Osteocyte (in vitro differentiated cells): ENCODE data around the gene NR2F1-AS1. TPM values are rescaled to one million over a fixed set of nuclear protein-coding genes. Genes with fewer than 3 reads are reported as not detected.
A peak's percentile ranks its signal among the peaks of the same experiment; 100 is the strongest.

Source experiments
- DNase-seq: peaks from one replicate; pipeline ENCODE4 v3.0.0; 2021; ENCODE audit warnings: mixed read lengths; ENCODE audit not compliant: unreplicated experiment; ENCODE audit errors: extremely low spot score
- H3K27ac Mint-ChIP-seq: one replicate; pipeline ENCODE4 v1.8.0; 2021; ENCODE audit warnings: mild to moderate bottlenecking, mixed read lengths; ENCODE audit not compliant: unreplicated experiment
- H3K27me3 Mint-ChIP-seq: one replicate; pipeline ENCODE4 v1.8.0; 2021; ENCODE audit warnings: mixed read lengths; ENCODE audit not compliant: unreplicated experiment
- H3K36me3 Mint-ChIP-seq: one replicate; pipeline ENCODE4 v1.8.0; 2021; ENCODE audit warnings: mixed read lengths; ENCODE audit not compliant: unreplicated experiment
- H3K4me1 Mint-ChIP-seq: one replicate; pipeline ENCODE4 v1.8.0; 2021; ENCODE audit warnings: mixed read lengths; ENCODE audit not compliant: unreplicated experiment
- H3K4me3 Mint-ChIP-seq: one replicate; pipeline ENCODE4 v1.8.0; 2021; ENCODE audit warnings: mild to moderate bottlenecking, moderate library complexity, mixed read lengths; ENCODE audit not compliant: unreplicated experiment
- H3K9me3 Mint-ChIP-seq: one replicate; pipeline ENCODE4 v1.8.0; 2021; ENCODE audit warnings: mixed read lengths; ENCODE audit not compliant: unreplicated experiment
- total RNA-seq: library from RNA; stranded (reverse); gene quantifications from 2 replicates; pipeline ENCODE4 v1.2.1, GENCODE V29; 2021
- TF ChIP-seq, protein P1 (sequence below): fragments of 200-600 bp; sonication (generic); IDR thresholded peaks from 2 replicates; pipeline ENCODE4 v1.5.0; 2021; ENCODE audit warnings: antibody characterized with exemption, mild to moderate bottlenecking, moderate library complexity

The NR2F1-AS1 gene
- total RNA-seq, 1 donor from 2014 or later, result 40.9 TPM

DNA sequence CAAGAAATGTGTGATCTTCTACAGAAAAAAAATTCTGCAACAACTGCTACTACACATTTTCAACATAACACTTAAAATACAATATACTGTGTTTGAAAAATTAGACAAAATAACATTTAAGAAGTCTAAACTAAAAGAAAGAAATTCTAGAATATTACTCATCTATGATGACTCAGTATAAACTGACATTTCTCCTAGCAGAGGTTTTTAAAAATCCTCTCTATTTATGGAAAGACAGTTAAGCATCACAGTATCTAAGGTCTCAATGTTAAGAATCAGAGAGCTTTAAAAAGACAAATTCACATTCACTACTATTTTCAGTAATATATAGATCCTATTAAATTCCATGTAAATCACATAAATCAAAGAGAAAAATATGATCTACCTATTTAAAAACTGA is 61.3 kb downstream of the NR2F1-AS1 start:
- H3K36me3 Mint-ChIP-seq, result peaks cover 60% of the 10 kb centered on the region
- H3K27me3 Mint-ChIP-seq, result no peaks in the 10 kb centered on the region
- H3K27ac Mint-ChIP-seq, result peak overlapping the region; percentile 82
- TF ChIP-seq, protein P1, sequence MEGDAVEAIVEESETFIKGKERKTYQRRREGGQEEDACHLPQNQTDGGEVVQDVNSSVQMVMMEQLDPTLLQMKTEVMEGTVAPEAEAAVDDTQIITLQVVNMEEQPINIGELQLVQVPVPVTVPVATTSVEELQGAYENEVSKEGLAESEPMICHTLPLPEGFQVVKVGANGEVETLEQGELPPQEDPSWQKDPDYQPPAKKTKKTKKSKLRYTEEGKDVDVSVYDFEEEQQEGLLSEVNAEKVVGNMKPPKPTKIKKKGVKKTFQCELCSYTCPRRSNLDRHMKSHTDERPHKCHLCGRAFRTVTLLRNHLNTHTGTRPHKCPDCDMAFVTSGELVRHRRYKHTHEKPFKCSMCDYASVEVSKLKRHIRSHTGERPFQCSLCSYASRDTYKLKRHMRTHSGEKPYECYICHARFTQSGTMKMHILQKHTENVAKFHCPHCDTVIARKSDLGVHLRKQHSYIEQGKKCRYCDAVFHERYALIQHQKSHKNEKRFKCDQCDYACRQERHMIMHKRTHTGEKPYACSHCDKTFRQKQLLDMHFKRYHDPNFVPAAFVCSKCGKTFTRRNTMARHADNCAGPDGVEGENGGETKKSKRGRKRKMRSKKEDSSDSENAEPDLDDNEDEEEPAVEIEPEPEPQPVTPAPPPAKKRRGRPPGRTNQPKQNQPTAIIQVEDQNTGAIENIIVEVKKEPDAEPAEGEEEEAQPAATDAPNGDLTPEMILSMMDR, result no peak
- H3K4me3 Mint-ChIP-seq, result no peak overlapping the region
- H3K4me1 Mint-ChIP-seq, result peaks cover 24% of the 10 kb centered on the region
- no peak for DNase-seq
- peaks cover 29% of the 10 kb centered on the region for H3K9me3 Mint-ChIP-seq

DNA sequence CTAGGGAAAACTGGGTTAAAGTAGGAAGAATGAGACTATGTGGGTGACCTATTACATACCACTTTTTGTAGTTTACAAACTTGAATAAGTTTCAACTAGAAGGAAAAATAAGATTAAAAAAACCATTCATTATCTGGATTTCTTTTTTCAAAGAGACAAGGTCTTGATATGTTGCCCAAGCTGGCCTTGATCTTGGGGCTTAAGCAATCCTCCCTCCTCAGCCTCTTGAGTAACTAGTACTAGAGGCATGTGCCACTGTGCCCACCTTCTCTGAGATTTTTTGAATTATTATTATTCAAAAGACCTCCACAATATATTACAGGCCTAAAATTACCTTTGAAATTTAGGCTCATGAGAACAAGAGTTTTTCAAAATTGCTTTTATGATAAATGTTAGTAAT is 63.2 kb downstream of the NR2F1-AS1 start:
- Mint-ChIP-seq H3K27me3 (no peaks in the 10 kb centered on the region), H3K9me3 (peaks cover 17% of the 10 kb centered on the region), H3K4me1 (peaks cover 25% of the 10 kb centered on the region), H3K27ac (no peak overlapping the region), H3K36me3 (peaks cover 49% of the 10 kb centered on the region), H3K4me3 (no peak overlapping the region)
- TF ChIP-seq, protein P1, result no peak
- DNase-seq, result no peak

DNA sequence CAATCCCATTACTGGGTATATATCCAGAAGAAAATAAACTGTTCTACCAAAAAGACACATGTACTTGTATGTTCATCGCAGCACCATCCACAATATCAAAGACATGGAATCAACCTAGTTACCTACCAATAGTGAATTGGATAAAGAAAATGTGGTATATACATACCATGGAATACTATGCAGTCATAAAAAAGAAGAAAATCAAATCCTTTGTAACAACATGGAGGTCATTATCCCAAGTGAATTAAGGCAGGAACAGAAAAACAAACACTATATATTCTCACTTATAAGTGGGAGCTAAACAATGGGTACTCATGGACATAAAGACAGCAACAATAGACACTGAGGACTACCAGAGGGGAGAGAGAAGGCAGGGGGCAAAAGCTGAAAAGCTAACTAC is 67.7 kb downstream of the NR2F1-AS1 start:
- no peak overlapping the region for H3K4me3 Mint-ChIP-seq
- peak overlapping the region; percentile 2 for H3K27ac Mint-ChIP-seq
- no peaks in the 10 kb centered on the region for H3K9me3 Mint-ChIP-seq
- TF ChIP-seq, protein P1, result no peak
- DNase-seq, result no peak
- H3K27me3 Mint-ChIP-seq, result no peaks in the 10 kb centered on the region
- H3K36me3 Mint-ChIP-seq, result peaks cover 25% of the 10 kb centered on the region
- peaks cover 11% of the 10 kb centered on the region for H3K4me1 Mint-ChIP-seq

DNA sequence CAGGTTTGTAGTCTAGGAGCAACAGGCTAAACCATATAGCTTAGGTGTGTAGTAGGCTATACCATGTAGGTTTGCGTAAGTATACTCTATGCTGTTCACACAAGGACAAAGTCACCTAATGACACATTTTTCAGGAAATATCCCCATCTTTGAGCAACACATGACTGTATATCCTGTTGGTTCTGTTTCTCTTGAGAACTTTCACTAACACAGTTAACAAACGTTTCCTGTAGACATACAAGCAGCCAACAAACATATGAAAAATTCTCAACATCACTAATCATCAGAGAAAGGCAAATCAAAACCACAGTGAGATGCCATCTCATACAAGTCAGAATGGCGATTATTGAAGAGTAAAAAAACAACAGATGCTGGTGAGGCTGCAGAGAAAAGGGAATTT is 68.2 kb downstream of the NR2F1-AS1 start:
- Mint-ChIP-seq H3K36me3 (peaks cover 25% of the 10 kb centered on the region), H3K4me3 (no peak overlapping the region), H3K9me3 (no peaks in the 10 kb centered on the region), H3K27ac (peak overlapping the region; percentile 67), H3K4me1 (peaks cover 11% of the 10 kb centered on the region), H3K27me3 (no peaks in the 10 kb centered on the region)
- TF ChIP-seq, protein P1, result no peak
- DNase-seq, result no peak

DNA sequence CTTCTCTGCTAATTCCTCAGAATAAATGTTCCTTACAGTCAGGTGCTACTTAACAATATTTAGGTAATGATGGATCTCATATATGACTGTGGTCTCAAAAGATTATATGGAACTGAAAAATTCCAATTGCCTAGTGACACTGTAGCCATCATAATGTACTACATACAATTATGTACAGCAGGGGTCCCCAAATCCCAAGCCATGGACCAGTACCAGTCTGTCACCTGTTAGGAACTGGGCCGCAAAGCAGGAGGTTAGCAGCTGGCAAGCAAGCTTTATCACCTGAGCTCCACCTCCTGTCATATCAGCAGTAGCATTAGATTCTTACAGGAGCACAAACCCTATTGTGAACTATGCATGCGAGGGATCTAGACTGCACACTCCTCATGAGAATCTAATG is 69.6 kb downstream of the NR2F1-AS1 start:
- DNase-seq, result no peak
- TF ChIP-seq, protein P1, result no peak
- no peak overlapping the region for H3K27ac Mint-ChIP-seq
- H3K4me3 Mint-ChIP-seq, result no peak overlapping the region
- no peaks in the 10 kb centered on the region for H3K27me3 Mint-ChIP-seq
- H3K36me3 Mint-ChIP-seq, result peaks cover 27% of the 10 kb centered on the region
- H3K9me3 Mint-ChIP-seq, result no peaks in the 10 kb centered on the region
- H3K4me1 Mint-ChIP-seq, result peaks cover 11% of the 10 kb centered on the region
